K562 (cell line): ENCODE data around the gene B4GALT5. TPM values are rescaled to one million over a fixed set of nuclear protein-coding genes. Genes with fewer than 3 reads are reported as not detected.

Source experiments
- ATF1 ChIP-seq, 2 experiments: fragments of 450-650 bp in 1 of 2; IDR thresholded peaks; 2 replicates each; pipeline ENCODE4 v1.6.1; 2016; ENCODE audit warnings: missing compliant biosample characterization in 1 of 2, missing genetic modification characterization in 1 of 2
- ATF4 ChIP-seq: fragments of 450-650 bp; formaldehyde crosslinking; IDR thresholded peaks from 2 replicates; pipeline ENCODE4 v1.4.0; 2022; ENCODE audit warnings: mild to moderate bottlenecking, moderate library complexity
- CBX2 ChIP-seq: fragments of 200-600 bp; sonication (generic); IDR thresholded peaks from one replicate; pipeline ENCODE4 v1.6.1; 2012; ENCODE audit warnings: mild to moderate bottlenecking, low read length, inconsistent platforms; ENCODE audit not compliant: insufficient read depth, poor library complexity, severe bottlenecking
- FIP1L1 ChIP-seq: fragments of 200-400 bp; formaldehyde crosslinking; IDR thresholded peaks from 2 replicates; pipeline ENCODE4 v1.6.1; 2018; ENCODE audit warnings: mild to moderate bottlenecking, low read depth, low read length; ENCODE audit not compliant: poor library complexity, severe bottlenecking
- FOXA3 ChIP-seq, 2 experiments: fragments of 450-650 bp in 1 of 2; sonication (generic) in 1 of 2; formaldehyde crosslinking; IDR thresholded peaks in 1 of 2; conservative IDR thresholded peaks in 1 of 2; 2 replicates each; pipeline versions ENCODE4 v1.4.0 to v1.8.0; 2020 to 2022; ENCODE audit warnings: mild to moderate bottlenecking in 2 of 2, missing genetic modification reagents in 1 of 2
- GTF2F1 ChIP-seq: IDR thresholded peaks from 2 replicates; pipeline ENCODE4 v1.6.1; 2011; ENCODE audit warnings: low read depth, low read length, improper control_type of control experiment
- MCM5 ChIP-seq: fragments of 450-650 bp; IDR thresholded peaks from 2 replicates; pipeline ENCODE4 v1.6.1; 2016; ENCODE audit warnings: low read depth
- NONO ChIP-seq, 2 experiments: fragments of 200-400 bp in 1 of 2; fragments of 450-650 bp in 1 of 2; formaldehyde crosslinking in 1 of 2; IDR thresholded peaks; 2 replicates each; pipeline ENCODE4 v1.6.1; 2017; ENCODE audit warnings: low read depth in 2 of 2, mild to moderate bottlenecking in 2 of 2, moderate library complexity in 2 of 2, low read length in 1 of 2
- POLR2G ChIP-seq: fragments of 200-400 bp; formaldehyde crosslinking; IDR thresholded peaks from 2 replicates; pipeline ENCODE4 v1.6.1; 2017; ENCODE audit warnings: low read depth, mild to moderate bottlenecking, antibody characterized with exemption, low read length, moderate library complexity
- PTTG1 ChIP-seq: fragments of 450-650 bp; IDR thresholded peaks from 2 replicates; pipeline ENCODE4 v1.6.1; 2016; ENCODE audit warnings: low read depth, mild to moderate bottlenecking, missing genetic modification characterization, missing compliant biosample characterization
- PURB ChIP-seq: sonication (generic); formaldehyde crosslinking; IDR thresholded peaks from 2 replicates; pipeline ENCODE4 v1.9.0; 2021; ENCODE audit warnings: low read depth, mild to moderate bottlenecking, missing genetic modification reagents
- RAD51 ChIP-seq: fragments of 450-650 bp; IDR thresholded peaks from 2 replicates; pipeline ENCODE4 v1.7.1; 2016; ENCODE audit warnings: low read depth, mild to moderate bottlenecking, borderline replicate concordance
- RBM15 ChIP-seq: fragments of 200-400 bp; formaldehyde crosslinking; IDR thresholded peaks from 2 replicates; pipeline ENCODE4 v1.6.1; 2018; ENCODE audit warnings: mild to moderate bottlenecking, low read length, moderate library complexity; ENCODE audit not compliant: insufficient read depth
- SAP30 ChIP-seq: fragments of 200-600 bp; sonication (generic); IDR thresholded peaks from 2 replicates; pipeline ENCODE4 v1.6.1; 2012; ENCODE audit warnings: borderline replicate concordance, low read depth, mild to moderate bottlenecking, moderate library complexity, low read length, control low read depth, inconsistent platforms; ENCODE audit not compliant: insufficient read depth, poor library complexity, severe bottlenecking
- SMAD2 ChIP-seq: fragments of 150-350 bp; IDR thresholded peaks from 2 replicates; pipeline ENCODE4 v1.6.1; 2014; ENCODE audit warnings: low read depth, mild to moderate bottlenecking, low read length
- TAF7 ChIP-seq: fragments of 450-650 bp; IDR thresholded peaks from 2 replicates; pipeline ENCODE4 v1.6.1; 2016; ENCODE audit warnings: missing genetic modification characterization, missing compliant biosample characterization
- THAP12 ChIP-seq: fragments of 250-450 bp; sonication (Bioruptor Pico); IDR thresholded peaks from 2 replicates; pipeline ENCODE4 v1.9.0; 2021; ENCODE audit warnings: mild to moderate bottlenecking, inconsistent platforms
- U2AF2 ChIP-seq: fragments of 200-400 bp; formaldehyde crosslinking; optimal IDR thresholded peaks from 2 replicates; pipeline ENCODE3; 2017; ENCODE audit warnings: low read depth, mild to moderate bottlenecking, low read length
- ZC3H11A ChIP-seq: IDR thresholded peaks from 2 replicates; pipeline ENCODE4 v1.6.1; 2012; ENCODE audit warnings: low read depth, low read length, improper control_type of control experiment
- ZNF395 ChIP-seq: fragments of 200-800 bp; sonication (Bioruptor generic); IDR thresholded peaks from 2 replicates; pipeline ENCODE4 v1.6.1; 2017; ENCODE audit warnings: missing genetic modification characterization, missing compliant biosample characterization
- ZNF436 ChIP-seq: fragments of 250-450, 450-650 bp; sonication (Bioruptor Pico); formaldehyde crosslinking; IDR thresholded peaks from 2 replicates; pipeline ENCODE4 v1.7.0; 2020; ENCODE audit warnings: mild to moderate bottlenecking
- ZNF561 ChIP-seq: fragments of 450-650 bp; formaldehyde crosslinking; conservative IDR thresholded peaks from 2 replicates; pipeline ENCODE4 v1.4.0; 2020; ENCODE audit warnings: mild to moderate bottlenecking, moderate library complexity
- polyA plus RNA-seq, 8 experiments: library from polyadenylated mRNA; depleted of rRNA in 4 of 8; stranded (reverse) in 5 of 8; unstranded in 3 of 8; fragments of >200 nt; fragmentation: Nextera tagmentation in 2 of 8; fragmentation: Illumina TruSeq in 1 of 8; extraction: Ambion mirVana in 2 of 8; extraction: Trizol in 1 of 8; gene quantifications; 2 replicates each; pipeline versions ENCODE4 v1.2.1 to v1.2.3, GENCODE V29; 2011 to 2014; ENCODE audit warnings: inconsistent platforms in 1 of 8, missing spikeins in 1 of 8
- total RNA-seq, 7 experiments: library from RNA; depleted of rRNA in 6 of 7; stranded (reverse); fragments of >200 nt in 6 of 7; fragmentation: Illumina TruSeq in 2 of 7; extraction: Trizol in 2 of 7; gene quantifications; 2 replicates each; pipeline versions ENCODE4 v1.2.1 to v1.2.3, GENCODE V29; 2011 to 2021; ENCODE audit warnings: low replicate concordance in 1 of 7

B4GALT5 gene
- total and polyA plus RNA-seq, 9 of the 15 experiments (the other 6 are each of a cell fraction or from before 2014, with no cell fraction given), result 8.5 to 32.6 (median 23.4) TPM

- TF ChIP-seq SMAD2, result no peak
- no peak for TF ChIP-seq MCM5
- no peak for TF ChIP-seq CBX2
- TF ChIP-seq PURB (CRISPR knock-in tag), result no peak
- no peak for TF ChIP-seq ZNF436
- no peak for TF ChIP-seq ATF4 (CRISPR knock-in tag)
- TF ChIP-seq POLR2G, result peak; percentile 46; the same call in 1 of the 2 replicates
- no peak for TF ChIP-seq U2AF2
- TF ChIP-seq GTF2F1, result no peak; the same call in 1 of the 2 replicates
- TF ChIP-seq RBM15, result no peak
- peak; percentile 51 for TF ChIP-seq SAP30
- TF ChIP-seq FIP1L1, result no peak
- TF ChIP-seq THAP12, result peak; percentile 54; the same call in 1 of the 2 replicates
- peak in 1 of 2 experiments; percentile 69; a peak in 2 of 4 replicates for TF ChIP-seq NONO (IDR thresholded peaks at IDR 0.05; ENCODE audit: low read depth in 2 of 2, low read length in 1 of 2)
- no peak for TF ChIP-seq PTTG1
- TF ChIP-seq ZC3H11A, result no peak; the same call in 1 of the 2 replicates
- TF ChIP-seq ATF1 (CRISPR knock-in tag; IDR thresholded peaks at IDR 0.05), result no peak
- peak; percentile 72 for TF ChIP-seq ATF1 (tag; IDR thresholded peaks at IDR 0.05)
- TF ChIP-seq RAD51, result 0 out of 2 replicates have a peak, but pooled peaks have one; percentile 12
- no peak for TF ChIP-seq ZNF561
- no peak for TF ChIP-seq ZNF395 (CRISPR knock-in tag)
- no peak for TF ChIP-seq TAF7
- TF ChIP-seq FOXA3 (CRISPR knock-in tag; conservative IDR thresholded peaks at IDR 0.05 in 1 of 2, IDR thresholded peaks at IDR 0.05 in 1 of 2), result no peak
Observed at GRCh38 chr20:49610691-49611538, 102.8 kb downstream of the B4GALT5 start (continued).
